Fibroblast of lung (primary cell): Measurements from ENCODE around the gene TMEM51. TPM values are rescaled to one million over a fixed set of nuclear protein-coding genes. Genes with fewer than 3 reads are reported as not detected.

Source experiments
- DNase-seq, 2 donors: peaks; one replicate each; pipeline versions ENCODE4 v3.0.0 to v3.0.0-alpha.2; 2010; ENCODE audit warnings: low read depth in 2 of 2
- H2AFZ ChIP-seq: 2 replicates; pipeline ENCODE4 v1.5.1; 2012; ENCODE audit warnings: low read length, control low read depth, inconsistent platforms
- H3K27ac ChIP-seq: 2 replicates; pipeline ENCODE4 v1.5.1; 2011; ENCODE audit warnings: low read length, control low read depth; ENCODE audit not compliant: insufficient read depth
- H3K27me3 ChIP-seq: 2 replicates; pipeline ENCODE4 v1.5.1; 2011; ENCODE audit warnings: mild to moderate bottlenecking, low read length; ENCODE audit not compliant: control insufficient read depth, insufficient read depth
- H3K36me3 ChIP-seq: 2 replicates; pipeline ENCODE4 v1.5.1; 2011; ENCODE audit warnings: low read length; ENCODE audit not compliant: control insufficient read depth, insufficient read depth
- H3K4me1 ChIP-seq: 2 replicates; pipeline ENCODE4 v1.5.1; 2011; ENCODE audit warnings: low read length; ENCODE audit not compliant: control insufficient read depth, insufficient read depth; ENCODE audit errors: extremely low read depth
- H3K4me2 ChIP-seq: 2 replicates; pipeline ENCODE4 v1.5.1; 2011; ENCODE audit warnings: low read length, control low read depth; ENCODE audit not compliant: insufficient read depth; ENCODE audit errors: extremely low read depth
- H3K4me3 ChIP-seq, 4 experiments: fragments of 200-600 bp in 1 of 4; sonication (generic) in 1 of 4; replicated peaks in 1 of 4; 2 replicates each; pipeline ENCODE4 v1.5.1; 2011 to 2016; ENCODE audit warnings: low read length in 4 of 4, low read depth in 3 of 4, mild to moderate bottlenecking in 3 of 4, control low read depth in 2 of 4, inconsistent platforms in 1 of 4, mixed read lengths in 1 of 4; ENCODE audit not compliant: insufficient read depth in 1 of 4; ENCODE audit errors: control extremely low read depth in 1 of 4
- H3K79me2 ChIP-seq: 2 replicates; pipeline ENCODE4 v1.5.1; 2012; ENCODE audit warnings: mild to moderate bottlenecking, low read length, inconsistent platforms; ENCODE audit not compliant: control insufficient read depth, insufficient read depth
- H3K9ac ChIP-seq: 2 replicates; pipeline ENCODE4 v1.5.1; 2011; ENCODE audit warnings: mild to moderate bottlenecking, low read length, control low read depth; ENCODE audit not compliant: insufficient read depth
- H3K9me3 ChIP-seq: 2 replicates; pipeline ENCODE4 v1.5.1; 2012; ENCODE audit warnings: low read depth, low read length; ENCODE audit not compliant: control insufficient read depth, insufficient read depth
- H4K20me1 ChIP-seq: 2 replicates; pipeline ENCODE4 v1.5.1; 2011; ENCODE audit warnings: low read length; ENCODE audit not compliant: control insufficient read depth, insufficient read depth; ENCODE audit errors: extremely low read depth
- CTCF ChIP-seq, 2 donors: IDR thresholded peaks in 1 of 2; conservative IDR thresholded peaks in 1 of 2; 1 replicate in 1 of 2; 2 replicates in 1 of 2; pipeline ENCODE4 v1.5.1; 2011 to 2012; ENCODE audit warnings: low read length in 2 of 2, control low read depth in 1 of 2, inconsistent platforms in 1 of 2, low read depth in 1 of 2, mild to moderate bottlenecking in 1 of 2
- EZH2 ChIP-seq: IDR thresholded peaks from 2 replicates; pipeline ENCODE4 v1.5.1; 2012; ENCODE audit warnings: low read length, control low read depth, mild to moderate bottlenecking; ENCODE audit errors: missing control alignments
- polyA plus RNA-seq, 2 donors: library from polyadenylated mRNA; depleted of rRNA in 1 of 2; stranded (reverse) in 1 of 2; unstranded in 1 of 2; fragments of >200 nt; gene quantifications; 2 replicates each; pipeline ENCODE4 v1.2.1, GENCODE V29; 2011 to 2012; ENCODE audit warnings: missing spikeins in 1 of 2
- total RNA-seq: library from RNA; depleted of rRNA; stranded (reverse); fragments of >200 nt; gene quantifications from 2 replicates; pipeline ENCODE4 v1.2.1, GENCODE V29; 2014

Gene TMEM51
- total and polyA plus RNA-seq, 2 donors (not counting 1 experiment from before 2014, with no cell fraction given), result 6.1 to 19.0 TPM

- Histone ChIP-seq H3K27ac (no peak overlapping the region), H3K36me3 (no peaks in the 10 kb centered on the region), H3K27me3 (no peaks in the 10 kb centered on the region), H3K9me3 (no peaks in the 10 kb centered on the region), H2AFZ (no peak overlapping the region), H3K4me1 (peaks cover 20% of the 10 kb centered on the region), H3K4me3 (no peak overlapping the region), H4K20me1 (no peaks in the 10 kb centered on the region), H3K4me2 (no peak overlapping the region), H3K9ac (no peak overlapping the region), H3K79me2 (peaks cover 9% of the 10 kb centered on the region)
- no peak for DNase-seq
- no peak for TF ChIP-seq CTCF (conservative IDR thresholded peaks at IDR 0.05 in 1 of 2, IDR thresholded peaks at IDR 0.05 in 1 of 2; ENCODE audit: low read depth in 1 of 2, low read length in 2 of 2)
- no peak for TF ChIP-seq EZH2
Measured at GRCh38 chr1:15187175-15188129, 33.9 kb downstream of the TMEM51 start.

GRCh38 chr1:15188130-15188524 is 34.6 kb downstream of the TMEM51 start:
- H3K4me2 ChIP-seq, result no peak overlapping the region
- TF ChIP-seq CTCF (conservative IDR thresholded peaks at IDR 0.05 in 1 of 2, IDR thresholded peaks at IDR 0.05 in 1 of 2; ENCODE audit: low read depth in 1 of 2, low read length in 2 of 2), result no peak
- no peak for TF ChIP-seq EZH2
- no peaks in the 10 kb centered on the region for H3K27me3 ChIP-seq
- no peaks in the 10 kb centered on the region for H3K9me3 ChIP-seq
- no peaks in the 10 kb centered on the region for H4K20me1 ChIP-seq
- peaks cover 8% of the 10 kb centered on the region for H3K79me2 ChIP-seq
- peaks cover 20% of the 10 kb centered on the region for H3K4me1 ChIP-seq
- DNase-seq, result no peak
- H3K4me3 ChIP-seq, result no peak overlapping the region
- no peak overlapping the region for H3K9ac ChIP-seq
- H2AFZ ChIP-seq, result no peak overlapping the region
- H3K36me3 ChIP-seq, result no peaks in the 10 kb centered on the region
- H3K27ac ChIP-seq, result no peak overlapping the region

GRCh38 chr1:15188678-15189077 is 35.1 kb downstream of the TMEM51 start:
- Histone ChIP-seq H3K4me2 (no peak overlapping the region), H4K20me1 (no peaks in the 10 kb centered on the region), H3K9ac (no peak overlapping the region), H3K27ac (no peak overlapping the region), H3K79me2 (peaks cover 6% of the 10 kb centered on the region), H3K27me3 (no peaks in the 10 kb centered on the region), H3K36me3 (no peaks in the 10 kb centered on the region), H3K4me3 (no peak overlapping the region), H3K4me1 (peaks cover 20% of the 10 kb centered on the region), H2AFZ (no peak overlapping the region), H3K9me3 (no peaks in the 10 kb centered on the region)
- TF ChIP-seq EZH2 (no peak), CTCF (conservative IDR thresholded peaks at IDR 0.05 in 1 of 2, IDR thresholded peaks at IDR 0.05 in 1 of 2; ENCODE audit: low read depth in 1 of 2, low read length in 2 of 2) (no peak)
- DNase-seq, result no peak
